CD4-positive, alpha-beta T cell treated with Interleukin-4 for 1 hour (primary cell): ENCODE results near the gene ADAP2.
"Not testable (repeated sequence)": the region's sequence is repeated elsewhere in the genome, so short reads cannot be mapped to it uniquely, and the experiment has no call there.

Experiments used
- DNase-seq, 2 donors: peaks; one replicate each; pipeline ENCODE4 v3.0.0-alpha.2; 2020 to 2022

Gene ADAP2, protein sequence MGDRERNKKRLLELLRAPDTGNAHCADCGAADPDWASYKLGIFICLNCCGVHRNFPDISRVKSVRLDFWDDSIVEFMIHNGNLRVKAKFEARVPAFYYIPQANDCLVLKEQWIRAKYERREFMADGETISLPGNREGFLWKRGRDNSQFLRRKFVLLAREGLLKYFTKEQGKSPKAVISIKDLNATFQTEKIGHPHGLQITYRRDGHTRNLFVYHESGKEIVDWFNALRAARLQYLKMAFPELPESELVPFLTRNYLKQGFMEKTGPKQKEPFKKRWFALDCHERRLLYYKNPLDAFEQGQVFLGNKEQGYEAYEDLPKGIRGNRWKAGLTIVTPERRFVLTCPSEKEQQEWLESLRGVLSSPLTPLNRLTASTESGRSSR

DNA sequence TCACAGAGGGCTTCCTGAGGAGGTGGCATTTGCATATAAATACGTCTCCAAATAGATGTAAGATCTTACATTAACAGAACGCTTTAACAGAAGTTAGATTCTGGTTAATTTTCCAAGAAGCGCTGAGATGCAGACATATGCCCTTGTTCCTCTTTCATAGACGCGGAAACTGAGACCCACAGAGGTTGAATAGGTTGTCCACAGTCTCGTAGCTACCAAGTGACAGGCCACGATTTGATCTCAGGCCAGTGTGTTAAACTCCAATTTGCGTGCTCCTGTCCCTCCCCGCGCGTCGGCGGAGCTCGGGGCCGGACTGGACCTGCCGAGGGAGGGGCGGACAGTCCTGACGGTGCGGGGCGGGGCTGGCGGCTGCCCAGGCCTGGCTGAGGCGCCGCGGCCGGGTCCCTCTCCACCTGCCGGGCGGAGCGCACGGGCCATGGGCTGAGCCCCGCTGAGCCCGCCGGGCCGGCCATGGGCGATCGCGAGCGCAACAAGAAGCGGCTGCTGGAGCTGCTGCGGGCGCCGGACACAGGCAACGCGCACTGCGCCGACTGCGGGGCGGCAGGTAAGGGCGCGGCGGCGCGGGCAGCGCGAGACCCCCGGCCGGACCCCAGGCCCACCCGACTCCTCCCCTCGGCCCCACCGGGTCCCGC is at the start of gene ADAP2:
Gene ADAP2 (plus strand): TSS at position 402 of the 653 bp plus-strand sequence. CDS start 70 bp downstream, at position 472.
- peak; percentile 8 to 50 for DNase-seq

DNA sequence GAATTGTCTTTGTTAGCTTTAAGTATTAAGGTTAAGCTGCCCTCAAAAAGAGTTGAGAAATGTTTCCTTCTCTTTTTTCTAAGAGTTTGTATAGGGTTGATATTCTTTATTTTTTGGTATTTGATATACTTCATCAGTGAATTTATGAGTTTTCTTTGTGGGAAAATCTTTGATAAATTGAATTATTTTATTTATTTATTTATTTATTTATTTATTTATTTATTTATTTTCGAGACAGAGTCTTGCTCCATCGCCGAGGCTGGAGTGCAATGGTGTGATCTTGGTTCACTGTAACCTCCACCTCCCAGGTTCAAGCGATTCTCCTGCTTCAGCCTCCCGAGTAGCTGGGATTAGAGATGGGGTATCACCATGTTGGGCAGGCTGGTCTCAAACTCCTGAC is 35.6 kb upstream of the ADAP2 start:
- DNase-seq = no peak

DNA sequence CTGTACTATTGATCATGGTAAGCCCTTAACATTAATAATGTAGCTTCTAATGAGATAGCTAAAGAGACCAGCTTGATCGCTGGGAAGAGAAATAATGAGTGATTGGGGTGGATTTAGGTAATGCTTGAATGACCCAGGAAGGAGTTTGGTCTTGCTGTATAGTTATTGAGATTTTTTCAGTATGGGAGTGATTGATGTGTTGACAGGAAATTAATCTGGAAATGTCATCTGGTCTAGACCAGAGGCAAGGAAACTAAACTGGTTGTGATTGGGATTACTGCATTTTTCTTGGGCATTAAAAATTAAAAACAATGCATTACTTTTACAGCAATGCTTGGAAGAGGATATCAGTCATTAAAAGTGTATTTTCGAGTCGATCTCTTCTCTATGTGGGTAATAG is 27.5 kb upstream of the ADAP2 start:
- no peak for DNase-seq

DNA sequence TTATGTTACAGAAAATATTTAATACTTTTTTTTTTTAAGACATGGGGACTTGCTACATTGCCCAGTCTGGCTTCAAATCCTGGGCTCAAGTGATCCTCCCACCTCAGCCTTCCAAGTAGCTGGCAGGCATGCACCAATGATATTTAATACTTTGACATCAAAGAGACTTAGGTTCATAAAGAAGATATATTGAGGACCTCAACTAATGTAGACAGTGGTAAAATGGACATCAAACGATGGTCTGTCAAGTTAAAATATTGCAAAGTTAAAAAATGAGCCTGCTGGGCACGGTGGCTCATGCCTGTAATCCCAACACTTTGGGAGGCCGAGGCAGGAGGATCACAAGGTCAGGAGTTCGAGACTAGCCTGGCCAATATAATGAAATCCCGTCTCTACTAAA is 24.4 kb upstream of the ADAP2 start:
- no peak for DNase-seq

DNA sequence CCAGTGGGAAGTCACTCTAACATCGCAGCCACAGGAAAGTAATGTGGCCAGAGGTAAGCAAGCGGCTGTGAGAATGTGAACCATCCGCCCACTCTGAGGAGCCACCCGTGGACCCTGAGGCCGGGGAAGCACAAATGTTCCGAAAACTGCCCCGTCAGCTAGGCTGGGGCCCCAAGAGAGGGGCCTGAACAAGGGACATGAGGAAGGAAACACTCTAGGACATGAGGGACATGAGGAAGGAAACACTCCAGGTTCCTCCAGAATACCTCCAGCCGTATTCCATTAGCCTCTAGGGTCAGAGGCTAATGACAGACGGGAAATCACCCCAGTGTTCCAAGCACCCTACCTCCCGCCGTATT is 16.0 kb upstream of the ADAP2 start:
- peak in 1 of 2 donors; percentile 14 for DNase-seq

DNA sequence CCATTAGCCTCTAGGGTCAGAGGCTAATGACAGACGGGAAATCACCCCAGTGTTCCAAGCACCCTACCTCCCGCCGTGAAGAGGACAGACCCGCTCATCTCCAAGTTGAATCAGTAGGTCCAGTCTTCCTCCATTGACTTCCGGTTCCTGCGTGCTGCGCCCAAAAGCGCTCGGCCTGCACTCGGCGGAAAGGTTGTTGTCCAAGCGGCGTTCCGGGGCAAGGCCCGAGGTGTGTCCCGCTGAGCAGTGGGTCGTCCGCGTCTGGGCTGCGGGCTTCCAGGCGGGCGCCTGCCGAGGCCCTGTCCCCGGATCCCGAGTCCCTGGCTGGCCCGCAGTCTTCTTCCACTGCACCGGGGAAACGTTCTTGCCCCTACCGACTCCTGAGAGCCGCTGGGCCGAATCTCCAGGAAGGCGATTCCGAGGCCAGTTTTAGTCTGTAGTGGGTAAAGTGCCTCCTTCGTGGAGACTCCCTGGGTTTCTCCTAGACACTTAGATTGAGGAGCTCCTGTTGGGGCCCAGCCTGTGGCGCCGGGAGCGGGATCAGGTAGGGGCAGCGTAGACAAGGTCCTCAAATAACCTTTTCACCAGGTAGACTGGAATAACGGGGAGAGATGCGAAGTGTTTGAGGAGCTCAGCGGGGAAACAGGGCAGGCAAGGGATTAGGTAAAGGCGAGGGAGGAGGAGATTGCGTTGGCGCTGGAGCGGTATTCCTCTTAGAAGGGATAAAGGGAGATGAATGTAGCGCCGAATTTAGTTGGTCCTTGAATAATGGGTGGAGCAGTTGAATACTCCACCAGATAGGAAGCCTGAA is 15.4 kb upstream of the ADAP2 start, which contains the start of gene TEFM:
Gene TEFM (minus strand): TSS at position 138 of the 811 bp plus-strand sequence. CDS start 40 bp downstream, at position 98.
- peak; percentile 89 to 91 for DNase-seq

DNA sequence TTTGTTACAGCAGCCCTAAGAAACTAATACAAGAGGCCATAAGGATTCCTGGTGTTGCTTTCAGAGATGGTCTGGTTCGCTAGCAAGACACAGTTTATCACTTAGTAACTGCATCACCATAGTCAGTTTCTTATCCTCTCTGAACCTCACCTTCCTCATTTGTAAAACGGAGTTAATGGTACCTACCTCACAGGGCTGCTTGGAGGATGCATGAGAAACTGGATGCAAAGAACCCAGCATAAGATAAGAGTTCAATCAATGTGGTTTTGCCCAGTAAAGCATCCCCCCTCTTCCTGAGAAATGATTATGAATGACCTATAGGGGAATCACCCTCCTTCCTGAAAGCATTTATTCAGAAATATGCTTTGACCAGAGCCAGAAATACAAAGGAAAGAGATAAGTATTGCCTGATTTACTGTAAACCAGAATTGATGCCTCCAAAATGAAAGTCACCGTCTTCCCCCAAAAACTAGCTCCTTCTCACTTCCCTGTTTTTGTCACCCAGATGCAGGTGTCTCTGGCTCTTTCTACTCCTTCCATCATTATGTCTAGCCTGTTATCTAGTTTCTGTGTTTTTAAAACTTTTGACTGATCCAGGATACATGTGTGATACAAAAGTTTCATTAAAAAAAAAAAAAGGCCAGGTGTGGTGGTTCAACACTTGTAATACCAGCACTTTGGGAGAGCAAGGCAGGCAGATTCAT is 12.9 kb upstream of the ADAP2 start:
- DNase-seq = no peak

DNA sequence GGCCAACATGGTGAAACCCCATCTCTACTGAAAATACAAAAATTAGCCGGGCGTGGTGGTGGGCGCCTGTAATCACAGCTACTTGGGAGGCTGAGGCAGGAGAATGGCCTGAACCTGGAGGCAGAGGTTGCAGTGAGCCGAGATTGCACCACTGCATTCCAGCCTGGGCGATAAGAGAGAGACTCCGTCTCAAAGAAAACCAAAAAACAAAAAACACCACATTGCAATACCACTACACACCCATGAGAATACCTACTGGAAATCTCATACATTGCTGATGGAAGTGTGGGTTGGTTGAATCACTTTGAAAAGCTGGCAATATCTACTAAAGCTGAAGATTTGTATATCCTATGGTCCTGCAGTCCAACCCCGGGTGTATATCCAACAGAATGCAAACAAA is 11.6 kb upstream of the ADAP2 start:
- not testable (repeated sequence) for DNase-seq

DNA sequence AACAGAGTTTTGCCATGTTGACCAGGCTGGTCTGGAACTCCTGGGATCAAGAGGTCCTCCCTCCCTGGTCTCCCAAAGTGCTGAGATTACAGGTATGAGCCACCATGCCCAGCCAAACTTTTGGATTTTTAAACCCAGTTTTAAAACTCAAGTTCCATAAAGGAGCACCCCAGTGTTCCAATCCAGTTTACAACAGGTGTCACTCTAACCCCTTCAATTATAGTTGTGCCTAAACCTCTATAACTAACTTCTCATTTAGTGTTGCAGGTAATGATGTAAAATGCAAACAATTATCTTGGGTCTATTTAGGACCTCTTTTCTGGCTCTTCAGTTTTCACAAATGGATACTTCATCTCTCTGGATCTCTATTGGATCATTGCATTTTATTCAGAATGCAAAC is 7.8 kb upstream of the ADAP2 start:
- no peak for DNase-seq

DNA sequence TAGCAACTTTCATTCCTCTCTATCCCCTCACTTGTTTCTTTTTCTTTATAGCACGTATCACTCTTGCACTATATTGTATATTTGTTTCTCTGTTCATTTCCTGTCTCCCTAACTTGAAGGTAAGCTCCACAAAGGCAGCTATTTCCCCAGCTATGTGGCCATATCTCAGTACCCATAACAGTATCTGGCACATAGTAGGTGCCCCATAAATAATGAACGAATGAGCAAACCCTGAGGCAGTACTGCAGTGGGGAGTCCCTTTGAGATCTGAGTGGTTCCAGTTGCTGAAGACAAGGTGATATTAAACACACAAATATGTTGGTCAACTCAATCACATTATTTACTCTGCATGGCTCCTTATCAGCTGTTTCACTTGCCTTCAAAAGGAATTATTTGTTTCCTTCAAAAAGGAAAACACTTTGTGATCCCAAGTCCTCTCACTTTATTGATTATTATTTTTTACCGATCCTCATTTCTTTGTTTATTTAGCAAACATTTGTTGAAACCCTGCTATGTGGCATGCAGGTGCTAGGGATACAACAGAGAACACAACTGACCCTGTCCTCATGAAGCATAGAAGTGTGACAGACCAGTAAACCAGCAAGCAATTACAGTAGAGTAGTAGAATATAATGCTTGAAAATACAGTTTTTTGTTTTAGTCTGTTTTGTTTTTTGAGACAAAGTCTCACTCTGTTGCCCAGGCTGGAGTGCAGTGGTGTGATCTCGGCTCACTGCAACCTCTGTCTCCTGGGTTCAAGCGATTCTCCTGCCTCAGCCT is 5.7 kb upstream of the ADAP2 start:
- DNase-seq = no peak

DNA sequence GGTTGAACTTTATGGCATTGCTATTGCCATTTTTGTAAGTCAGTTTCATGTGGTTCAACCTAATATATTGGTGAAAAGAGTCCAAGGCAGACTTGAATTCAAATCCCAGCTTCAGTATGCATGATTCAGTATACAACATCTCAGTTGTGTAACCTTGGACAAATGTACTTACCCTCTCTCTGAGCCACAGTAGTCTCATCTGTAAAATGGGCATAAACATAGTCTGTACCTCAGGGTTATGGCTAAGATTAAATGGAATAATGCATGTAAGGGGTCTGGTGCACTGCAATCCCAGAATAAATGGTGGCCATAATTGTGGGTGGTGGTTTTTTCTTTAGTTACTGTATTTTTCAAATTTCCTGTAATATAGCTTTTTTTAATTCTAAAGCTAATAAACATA is 4.7 kb upstream of the ADAP2 start:
- no peak for DNase-seq

DNA sequence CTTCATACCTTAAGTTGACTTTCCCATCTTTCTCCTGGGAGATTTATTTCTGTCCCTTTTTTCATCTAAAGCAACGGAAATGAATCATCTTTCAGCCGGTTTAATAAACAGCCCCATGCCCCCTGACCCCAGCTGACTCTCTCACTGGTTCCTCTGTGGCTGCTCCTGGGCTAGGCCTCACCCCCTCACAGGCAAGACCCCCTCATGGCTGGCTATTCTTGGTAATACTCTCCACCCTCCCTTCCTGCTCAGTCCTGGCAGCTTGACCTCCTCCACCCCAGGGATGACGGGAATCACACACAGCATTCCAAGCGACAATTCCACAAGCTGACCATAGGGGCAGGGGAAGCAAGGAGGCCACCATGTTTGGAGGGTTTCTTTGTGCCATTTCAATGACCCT is 1.5 kb upstream of the ADAP2 start:
- DNase-seq = no peak

DNA sequence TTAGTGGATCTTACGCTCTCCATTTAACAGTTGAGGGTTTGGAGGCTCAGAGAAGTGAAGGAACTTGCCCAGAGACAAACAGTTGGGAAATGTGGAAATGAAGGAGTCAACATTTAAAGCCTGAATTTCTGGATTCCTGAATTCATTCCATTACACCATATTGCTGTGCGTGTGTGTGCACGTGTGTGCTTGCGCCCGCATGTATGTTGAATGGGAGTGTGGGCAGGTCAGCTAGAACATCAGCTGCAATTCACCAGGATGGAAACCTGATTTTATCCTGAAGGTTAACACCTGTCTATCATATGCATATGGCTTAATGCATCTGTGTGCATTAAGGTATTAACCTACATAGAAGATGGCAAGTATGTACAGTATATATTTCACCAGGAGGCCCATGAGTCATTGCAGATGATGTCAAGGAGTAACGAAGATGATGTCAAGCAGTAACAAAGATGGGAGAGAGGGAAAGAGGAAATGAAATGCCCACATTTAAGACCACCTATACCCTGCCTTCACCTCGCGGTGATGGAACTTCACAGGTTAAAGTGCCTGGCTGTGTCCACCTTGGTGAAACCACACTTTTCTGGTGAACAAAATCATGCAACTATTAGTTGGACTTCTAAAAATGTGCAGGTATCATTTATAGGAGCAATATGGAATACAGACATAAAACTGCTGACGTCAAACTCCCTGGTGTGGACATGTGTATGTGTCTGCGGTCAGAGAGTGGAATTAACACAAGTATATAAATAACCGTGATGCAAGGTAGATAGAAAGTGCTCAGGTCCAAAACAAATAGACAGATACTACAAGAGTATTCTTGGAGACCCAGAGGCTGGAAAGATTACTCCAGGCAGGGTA is 832 bp upstream of the ADAP2 start:
- DNase-seq = no peak

DNA sequence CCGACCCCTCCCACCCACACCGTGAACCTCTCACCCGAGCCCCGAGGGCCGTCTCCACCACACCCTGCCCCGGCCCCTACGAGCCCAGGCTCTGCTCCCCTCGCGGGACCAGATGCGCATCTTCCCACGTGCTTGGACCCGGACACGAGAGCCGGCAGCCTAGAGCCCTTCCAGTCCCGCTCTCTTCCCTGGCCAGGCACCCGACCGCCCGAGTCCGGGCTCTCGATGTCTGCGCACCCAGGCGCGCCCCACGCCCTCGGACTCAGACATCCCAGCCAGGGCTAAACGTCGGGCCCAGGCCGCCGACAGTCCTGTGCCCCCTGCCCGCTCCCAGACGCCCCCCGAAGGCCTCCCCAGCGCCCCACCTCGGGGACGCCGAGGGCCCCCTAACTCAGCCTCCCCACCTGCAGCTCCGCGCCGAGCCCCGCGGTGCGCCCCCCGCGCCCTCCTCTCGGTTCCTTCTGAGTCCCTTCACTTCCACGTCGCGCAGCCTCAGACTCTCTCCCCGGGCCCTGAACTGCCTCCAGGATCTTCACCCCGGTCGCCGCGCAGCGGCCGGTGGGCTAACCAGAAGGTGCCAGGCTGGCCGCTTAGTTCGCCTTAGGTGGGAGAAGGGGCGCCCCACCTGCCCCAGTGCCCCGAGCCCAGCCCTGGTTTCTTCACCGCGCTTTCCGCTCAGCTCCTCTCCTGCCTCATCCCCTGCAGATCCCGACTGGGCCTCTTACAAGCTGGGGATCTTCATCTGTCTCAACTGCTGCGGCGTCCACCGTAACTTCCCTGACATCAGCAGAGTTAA is 688 bp downstream of the ADAP2 start:
- DNase-seq = peak in 1 of 2 donors; percentile 14

DNA sequence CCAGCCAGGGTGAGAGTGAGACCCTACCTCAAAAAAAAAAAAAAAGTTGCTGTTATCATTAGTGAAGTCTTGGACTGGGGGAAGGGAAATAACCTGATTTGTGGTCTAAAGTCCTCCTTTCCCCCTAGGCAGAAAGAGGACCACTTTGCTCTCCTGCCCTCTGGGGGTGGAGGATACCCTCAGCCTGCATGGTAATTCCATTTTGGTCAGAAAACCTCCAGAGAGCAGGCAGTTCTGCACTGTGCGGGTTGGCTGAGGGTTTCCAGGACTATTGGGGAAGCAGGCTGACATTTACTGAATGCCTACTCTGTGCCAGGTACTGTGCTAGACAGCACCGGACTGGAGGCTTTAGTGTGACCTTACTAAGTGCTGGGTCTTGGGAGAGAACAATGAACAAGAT is 2.6 kb downstream of the ADAP2 start:
- no peak for DNase-seq

DNA sequence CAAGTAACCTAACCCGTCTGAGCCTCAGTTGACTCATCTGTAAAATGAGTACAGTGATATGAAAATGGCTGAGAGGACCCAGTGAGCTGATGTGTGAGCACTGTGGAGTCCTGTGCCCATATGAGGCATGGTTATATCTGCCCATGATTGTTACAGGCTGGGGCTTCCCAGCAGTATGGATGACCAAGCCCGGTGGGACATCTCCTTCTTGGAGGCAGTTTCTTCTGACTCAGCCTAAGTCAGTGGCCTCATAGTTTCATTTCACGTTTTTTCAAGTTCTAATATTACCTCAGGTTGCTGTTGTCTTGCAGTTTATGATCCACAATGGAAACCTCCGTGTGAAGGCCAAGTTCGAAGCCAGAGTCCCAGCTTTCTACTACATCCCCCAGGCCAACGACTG is 4.8 kb downstream of the ADAP2 start:
- no peak for DNase-seq

DNA sequence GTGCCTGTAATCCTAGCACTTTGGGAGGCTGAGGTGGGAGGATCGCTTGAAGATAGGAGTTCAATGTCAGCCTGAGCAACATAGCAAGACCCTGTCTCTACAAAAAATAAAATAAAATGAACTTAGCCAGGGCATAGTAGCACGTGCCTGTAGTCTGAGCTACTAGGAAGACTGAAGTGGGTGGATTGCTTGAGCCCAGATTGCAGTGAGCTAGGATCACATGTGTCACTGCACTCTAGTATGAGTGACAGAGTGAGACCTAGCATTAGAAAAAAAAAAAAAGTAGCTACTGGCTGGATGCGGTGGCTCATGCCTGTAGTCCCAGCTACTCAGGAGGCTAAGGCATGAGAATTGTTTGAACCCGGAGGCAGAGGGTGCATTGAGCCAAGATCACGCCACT is 6.0 kb downstream of the ADAP2 start:
- DNase-seq = no peak

DNA sequence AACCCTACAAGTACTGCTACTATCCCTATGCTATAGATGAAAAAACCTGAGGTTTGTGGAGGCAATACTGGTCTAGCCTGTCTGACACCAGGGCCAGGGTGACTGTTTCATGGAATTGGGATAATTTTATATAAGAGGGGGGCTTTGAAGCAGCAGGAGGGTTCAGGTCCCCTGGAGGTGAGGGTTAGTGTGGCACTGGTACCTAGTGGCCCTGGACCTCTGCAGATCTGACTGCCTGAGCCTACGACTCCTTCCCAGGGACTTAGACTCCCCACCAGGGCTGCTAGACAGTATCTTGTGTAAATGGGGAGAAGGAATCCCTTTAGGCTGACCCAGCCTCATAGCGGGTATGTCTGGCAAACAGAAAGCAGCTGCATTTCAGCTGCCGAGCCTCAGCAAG is 6.8 kb downstream of the ADAP2 start:
- no peak for DNase-seq

DNA sequence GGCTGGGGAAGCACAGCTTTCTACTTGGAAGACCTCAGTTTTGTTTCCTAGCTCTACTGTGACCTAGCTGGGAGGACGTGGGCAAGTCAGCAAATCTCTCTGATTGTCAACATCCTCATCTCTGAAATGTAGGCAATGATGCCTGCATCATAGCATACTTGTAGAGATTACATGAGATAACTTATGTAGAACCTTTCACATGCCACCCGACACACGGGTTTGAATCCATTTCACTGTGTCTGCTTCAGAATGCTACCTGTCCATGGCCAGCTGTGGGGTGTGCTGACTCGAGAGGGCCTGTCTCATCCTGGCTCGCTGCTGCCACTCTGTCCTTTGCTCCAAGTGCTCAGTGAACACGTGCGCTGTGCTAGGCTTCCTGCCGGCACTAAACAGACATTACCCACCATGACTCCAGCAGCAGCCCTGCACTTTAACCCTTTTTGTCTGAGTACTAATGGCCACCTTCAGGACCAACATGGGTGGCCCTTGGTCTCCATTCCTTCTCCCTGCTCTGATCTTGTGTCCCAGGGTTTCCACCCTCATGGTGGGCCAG is 7.4 kb downstream of the ADAP2 start:
- no peak for DNase-seq

DNA sequence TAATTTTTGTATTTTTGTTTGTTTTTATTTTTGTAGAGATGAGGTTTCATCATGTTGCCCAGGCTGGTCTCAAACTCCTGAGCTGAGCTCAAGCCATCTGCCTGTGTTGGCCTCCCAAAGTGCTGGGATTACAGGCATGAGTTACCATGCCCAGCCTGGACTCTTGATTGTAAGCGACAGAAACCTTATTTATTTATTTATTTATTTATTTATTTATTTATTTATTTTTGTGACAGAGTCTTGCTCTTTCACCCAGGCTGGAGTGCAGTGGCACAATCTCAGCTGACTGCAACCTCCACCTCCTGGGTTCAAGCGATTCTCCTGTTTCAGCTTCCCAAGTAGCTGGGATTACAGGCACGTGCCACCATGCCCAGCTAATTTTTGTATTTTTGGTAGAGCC is 8.1 kb downstream of the ADAP2 start:
- DNase-seq = not testable (repeated sequence)
